HG02588 (cell line): ENCODE measurements around the gene KYAT1.
A peak's percentile ranks its signal among the peaks of the same experiment; 100 is the strongest.
"Not testable (repeated sequence)": the region's sequence is repeated elsewhere in the genome, so short reads cannot be mapped to it uniquely, and the experiment has no call there.

ENCODE experiments used
- ATAC-seq: cut with Tn5 transposase; IDR thresholded peaks from one replicate; pipeline ENCODE4 v1.9.1; 2021; ENCODE audit warnings: mild to moderate bottlenecking, moderate library complexity; ENCODE audit not compliant: unreplicated experiment

Gene KYAT1

GRCh38 chr9:128843171-128843570 is 38.6 kb downstream of the KYAT1 start:
- ATAC-seq, result not testable (repeated sequence)

DNA sequence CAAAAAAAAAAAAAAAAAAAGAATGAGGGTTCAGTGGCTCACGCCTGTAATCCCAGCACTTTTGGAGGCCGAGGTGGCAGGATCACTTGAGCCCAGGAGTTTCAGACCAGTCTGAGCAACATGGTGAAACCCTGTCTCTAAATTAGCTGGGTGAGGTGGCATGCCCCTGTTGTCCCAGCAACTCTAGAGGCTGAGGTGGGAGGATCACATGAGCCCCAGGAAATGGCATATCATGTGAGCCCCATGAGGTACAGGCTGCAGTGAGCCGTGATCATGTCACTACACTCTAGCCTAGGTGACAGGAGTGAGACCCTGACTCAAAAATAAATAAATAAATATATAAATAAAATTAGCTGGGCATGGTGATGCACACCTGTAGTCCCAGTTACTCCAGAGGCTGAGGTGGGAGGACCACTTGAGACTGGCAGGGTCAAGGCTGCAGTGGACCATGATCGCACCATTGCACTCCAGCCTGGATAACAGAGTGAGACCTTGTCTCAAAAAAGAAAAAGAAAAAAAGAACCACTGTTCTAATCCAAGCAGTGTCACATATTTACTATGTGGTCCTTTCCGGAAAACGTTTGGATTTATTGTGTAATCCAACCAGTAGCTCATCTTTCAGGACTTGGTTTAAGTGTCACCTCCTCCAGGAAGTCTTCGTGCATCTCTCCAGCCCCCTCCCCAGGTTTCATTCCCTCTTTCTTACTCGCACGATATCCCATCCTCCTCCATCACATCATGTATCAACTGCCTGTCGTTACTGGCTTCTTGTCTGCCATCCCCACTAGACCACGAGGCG is 39.9 kb downstream of the KYAT1 start:
- ATAC-seq, result no peak

DNA sequence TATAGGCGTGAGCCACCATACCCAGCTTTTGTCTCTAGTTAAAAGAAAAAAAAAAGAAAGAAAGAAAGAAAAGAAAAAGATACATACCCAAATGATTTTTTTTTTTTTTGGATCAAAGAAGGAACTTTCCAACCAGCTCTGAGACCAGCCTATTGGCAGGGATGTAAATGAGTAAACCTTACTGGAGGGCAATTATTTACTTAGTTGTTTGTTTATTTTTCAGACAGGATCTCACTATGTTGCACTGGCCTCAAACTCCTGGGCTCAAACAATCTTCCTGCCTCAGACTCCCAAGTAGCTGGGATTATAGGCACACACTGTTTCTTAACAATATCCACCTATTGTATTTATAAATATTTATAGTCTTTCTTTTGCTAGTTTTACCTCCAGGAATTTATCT is 41.2 kb downstream of the KYAT1 start:
- no peak for ATAC-seq

- ATAC-seq, result no peak
Observed at GRCh38 chr9:128838338-128838737, 43.4 kb downstream of the KYAT1 start.

GRCh38 chr9:128836509-128837145 is 45.1 kb downstream of the KYAT1 start:
- ATAC-seq, result no peak

GRCh38 chr9:128835246-128836210 is 46.2 kb downstream of the KYAT1 start:
- no peak for ATAC-seq

- ATAC-seq, result no peak
Observed at GRCh38 chr9:128833696-128834095, 48.1 kb downstream of the KYAT1 start.

DNA sequence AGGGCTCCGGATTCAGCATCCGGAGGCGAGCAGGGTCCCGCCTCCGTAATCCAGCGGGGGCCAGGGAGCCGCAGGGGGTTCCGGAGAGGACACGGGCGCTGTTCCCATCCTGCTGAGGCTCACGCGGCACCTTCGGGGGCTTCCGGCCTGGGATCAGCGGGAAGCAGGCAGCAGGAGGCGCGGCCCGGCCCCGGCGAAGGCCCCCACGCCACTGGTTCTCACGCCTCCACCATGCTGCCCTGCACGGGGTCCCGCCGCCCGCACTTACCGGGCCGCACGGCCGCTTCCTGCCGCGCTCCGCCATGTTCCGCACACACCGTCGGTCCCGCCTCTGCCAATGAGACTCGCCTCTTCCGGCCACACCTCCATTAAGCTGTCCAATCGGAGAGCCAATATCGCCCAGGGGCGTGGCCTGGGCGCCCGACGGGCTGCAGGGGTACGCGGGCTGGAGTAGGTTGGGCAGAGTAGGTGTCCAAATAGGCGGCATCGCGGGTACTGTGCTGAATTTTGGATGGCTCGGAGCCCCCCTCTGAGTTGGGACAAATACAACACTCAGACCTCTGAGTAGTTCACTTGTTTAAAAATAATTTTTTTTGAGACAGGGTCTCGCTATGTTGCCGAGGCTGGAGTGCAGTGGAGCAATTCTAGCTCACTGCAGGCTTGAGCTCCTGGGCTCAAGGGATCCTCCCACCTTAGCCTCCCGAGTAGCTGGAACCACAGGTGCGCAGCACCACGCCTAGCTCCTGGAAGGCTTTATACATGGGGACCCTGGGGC is 52.1 kb downstream of the KYAT1 start, which contains the start of gene SPOUT1:
TSS of gene SPOUT1 (minus strand) at position 318 of the 775 bp plus-strand sequence. CDS start at position 304, 14 bp downstream.
- ATAC-seq, result peak; percentile 93

GRCh38 chr9:128828719-128829452 is 52.9 kb downstream of the KYAT1 start:
- no peak for ATAC-seq

DNA sequence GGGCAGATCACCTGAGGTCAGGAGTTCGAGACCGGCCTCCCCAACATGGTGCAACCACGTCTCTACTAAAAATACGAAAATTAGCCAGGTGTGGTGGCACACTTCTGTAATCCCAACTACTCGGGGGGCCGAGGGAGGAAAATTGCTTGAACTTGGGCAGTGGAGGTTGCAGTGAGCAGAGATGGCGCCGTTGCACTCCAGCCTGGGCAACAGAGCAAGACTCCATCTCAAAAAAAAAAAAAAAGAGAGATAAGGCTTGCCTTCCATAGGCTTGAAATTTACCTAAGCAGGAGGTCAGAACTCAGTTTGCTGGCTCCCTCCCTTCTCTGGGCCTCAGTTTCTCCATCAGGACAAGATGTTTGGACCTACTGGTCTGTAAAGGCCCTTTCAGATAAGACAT is 53.5 kb downstream of the KYAT1 start:
- ATAC-seq, result no peak

GRCh38 chr9:128825923-128826700 is 55.6 kb downstream of the KYAT1 start:
- ATAC-seq, result no peak

- no peak for ATAC-seq
Observed at GRCh38 chr9:128824911-128825310, 56.8 kb downstream of the KYAT1 start.

GRCh38 chr9:128823903-128824406 is 57.8 kb downstream of the KYAT1 start:
- no peak for ATAC-seq

GRCh38 chr9:128823362-128823902 is 58.3 kb downstream of the KYAT1 start:
- ATAC-seq, result no peak

GRCh38 chr9:128822407-128823042 is 59.2 kb downstream of the KYAT1 start:
- ATAC-seq, result no peak

DNA sequence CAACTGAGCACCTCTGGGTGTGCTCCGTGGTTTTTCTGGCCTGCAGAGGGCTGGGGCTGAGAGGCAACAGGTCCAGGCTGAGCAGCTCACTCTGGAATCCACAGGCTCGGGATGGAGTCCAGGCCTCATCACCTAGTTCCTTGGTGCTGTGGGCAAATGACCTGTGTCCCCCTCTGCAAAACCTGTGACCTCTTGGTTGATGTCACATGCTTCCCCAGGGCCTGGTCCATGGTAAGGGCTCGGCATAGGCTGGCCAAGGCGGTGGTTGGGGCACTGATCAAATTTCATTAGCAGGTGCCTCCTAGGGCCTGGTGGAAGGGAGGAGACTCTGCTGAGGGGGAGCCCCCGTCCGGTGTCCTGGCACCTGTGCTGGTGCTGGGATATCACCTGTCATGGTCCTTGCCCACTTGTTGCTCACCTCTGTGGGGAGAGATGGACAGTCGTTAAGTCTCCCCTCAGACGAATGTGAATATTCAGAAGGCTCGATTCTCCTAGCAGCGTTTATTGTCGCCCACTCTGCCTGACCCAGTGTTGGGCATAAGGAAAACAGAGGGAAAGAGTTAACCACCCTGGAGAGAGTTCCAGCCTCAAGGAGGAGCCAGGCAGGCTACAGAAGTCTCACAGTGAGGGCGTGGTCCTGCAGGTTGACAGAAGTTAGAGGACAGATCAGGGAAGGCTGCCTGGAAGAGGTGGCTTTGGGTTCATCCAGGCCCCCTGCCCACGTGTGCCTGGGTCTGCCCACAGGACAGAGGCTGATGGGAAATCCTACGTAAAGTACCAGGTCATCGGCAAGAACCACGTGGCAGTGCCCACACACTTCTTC is 60.0 kb downstream of the KYAT1 start:
- ATAC-seq, result no peak
